SU-DHL-6 (cell line): ENCODE measurements around the gene TRIM54.

ENCODE experiments used
- CTCF ChIP-seq: fragments of 200-600 bp; sonication (generic); IDR thresholded peaks from one replicate; pipeline ENCODE4 v1.5.1; 2017; ENCODE audit warnings: antibody characterized with exemption, mild to moderate bottlenecking, low read length, moderate library complexity; ENCODE audit not compliant: insufficient read depth, poor library complexity, severe bottlenecking
- EZH2phosphoT487 ChIP-seq: fragments of 200-600 bp; sonication (generic), shearing (Covaris generic); conservative IDR thresholded peaks from 2 replicates; pipeline ENCODE4 v1.6.1; 2018; ENCODE audit warnings: mild to moderate bottlenecking, antibody characterized with exemption, low read length, moderate library complexity, mixed read lengths

DNA sequence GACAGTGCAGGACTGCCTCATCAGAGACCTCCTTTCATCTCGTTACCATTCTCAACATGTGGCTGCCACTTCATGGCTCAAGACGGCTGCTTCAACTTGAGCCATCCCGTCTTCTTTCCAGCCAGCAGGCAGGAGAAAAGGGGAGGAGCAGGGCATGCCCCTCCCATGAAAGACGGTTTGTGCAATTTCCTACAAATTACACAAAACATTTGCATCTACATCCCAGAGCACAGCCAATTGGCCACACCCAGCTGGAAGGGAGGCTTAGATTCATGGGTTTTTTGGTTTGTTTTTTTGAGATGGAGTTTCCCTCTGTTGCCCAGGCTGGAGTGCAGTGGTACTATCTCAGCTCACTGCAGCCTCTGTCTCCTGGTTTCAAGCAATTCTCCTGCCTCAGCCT lies 14.3 kb downstream of the TRIM54 start:
- no peak for TF ChIP-seq CTCF
- TF ChIP-seq EZH2phosphoT487 = no peak
